ENCODE data around the gene PPP1R15A. TPM values are rescaled to one million over a fixed set of nuclear protein-coding genes. Genes with fewer than 3 reads are reported as not detected.

PPP1R15A gene
- total and polyA plus RNA-seq, 2 donors (not counting 1 experiment from before 2014, with no cell fraction given) = 46.3 to 166 TPM

GRCh38 chr19:48925240-48925843, 53.1 kb downstream of the PPP1R15A start:
- H3K36me3 ChIP-seq (ENCODE audit: control insufficient read depth, insufficient read depth, low read length) = peaks cover 8% of the 10 kb centered on the region
- H3K79me2 ChIP-seq (ENCODE audit: control insufficient read depth, insufficient read depth, low read length) = no peaks in the 10 kb centered on the region
- no peak overlapping the region for H3K4me3 ChIP-seq (replicated peaks in 1 of 4; ENCODE audit: control extremely low read depth in 1 of 4, insufficient read depth in 1 of 4, low read depth in 3 of 4, low read length in 4 of 4)
- H3K9me3 ChIP-seq (ENCODE audit: control insufficient read depth, insufficient read depth, low read depth, low read length) = no peaks in the 10 kb centered on the region
- peak overlapping the region; percentile 43 for H3K27ac ChIP-seq (ENCODE audit: insufficient read depth, low read length)
- DNase-seq (ENCODE audit: low read depth in 2 of 2) = peak; percentile 23 to 93
- H3K4me2 ChIP-seq (ENCODE audit: extremely low read depth, insufficient read depth, low read length) = no peak overlapping the region
- H3K27me3 ChIP-seq (ENCODE audit: control insufficient read depth, insufficient read depth, low read length) = no peaks in the 10 kb centered on the region
- H3K4me1 ChIP-seq (ENCODE audit: control insufficient read depth, extremely low read depth, insufficient read depth, low read length) = peaks cover 7% of the 10 kb centered on the region
- no peaks in the 10 kb centered on the region for H4K20me1 ChIP-seq (ENCODE audit: control insufficient read depth, extremely low read depth, insufficient read depth, low read length)
- no peak overlapping the region for H2AFZ ChIP-seq (ENCODE audit: low read length)
- TF ChIP-seq EZH2 (IDR thresholded peaks at IDR 0.05; ENCODE audit: low read length, missing control alignments) (no peak), CTCF (conservative IDR thresholded peaks at IDR 0.05 in 1 of 2, IDR thresholded peaks at IDR 0.05 in 1 of 2; ENCODE audit: low read depth in 1 of 2, low read length in 2 of 2) (no peak)
- H3K9ac ChIP-seq (ENCODE audit: insufficient read depth, low read length) = no peak overlapping the region

Other genes with a start within 250 kb of the PPP1R15A start
Only the 30 nearest of the 32 such genes appear.
- gene DBP, start 235.0 kb upstream of the PPP1R15A start, total RNA-seq = 17.2 and 23.6 TPM in 2 replicates
- gene DBP, start 235.0 kb upstream of the PPP1R15A start, polyA plus RNA-seq = 3.2 and 4.8 TPM in 2 replicates
- 2.3 and 4.1 TPM in 2 replicates for gene CA11, start 226.2 kb upstream of the PPP1R15A start, total RNA-seq
- gene CA11, start 226.2 kb upstream of the PPP1R15A start, polyA plus RNA-seq = 1.5 and 1.7 TPM in 2 replicates
- gene NTN5, start 199.4 kb upstream of the PPP1R15A start, total RNA-seq = under 0.01 and 0.51 TPM in 2 replicates
- gene NTN5, start 199.4 kb upstream of the PPP1R15A start, polyA plus RNA-seq = 0.03 and 0.10 TPM in 2 replicates
- under 0.01 TPM in 1 of 2 replicates, not detected in the other for gene FUT2, start 176.4 kb upstream of the PPP1R15A start, total RNA-seq
- not detected in 2 replicates for gene FUT2, start 176.4 kb upstream of the PPP1R15A start, polyA plus RNA-seq
- gene MAMSTR, start 152.7 kb upstream of the PPP1R15A start, total RNA-seq = 0.51 and 0.99 TPM in 2 replicates
- 0.84 and 1.8 TPM in 2 replicates for gene MAMSTR, start 152.7 kb upstream of the PPP1R15A start, polyA plus RNA-seq
- gene RASIP1, start 131.8 kb upstream of the PPP1R15A start, total RNA-seq = 0.99 and 1.5 TPM in 2 replicates
- 1.2 and 1.6 TPM in 2 replicates for gene RASIP1, start 131.8 kb upstream of the PPP1R15A start, polyA plus RNA-seq
- not detected in 2 replicates for gene IZUMO1, start 125.5 kb upstream of the PPP1R15A start, total RNA-seq
- not detected in 2 replicates for gene IZUMO1, start 125.5 kb upstream of the PPP1R15A start, polyA plus RNA-seq
- gene FUT1, start 119.8 kb upstream of the PPP1R15A start, total RNA-seq = under 0.01 and 0.17 TPM in 2 replicates
- gene FUT1, start 119.8 kb upstream of the PPP1R15A start, polyA plus RNA-seq = 0.02 and 0.06 TPM in 2 replicates
- not detected in 2 replicates for gene FGF21, start 116.9 kb upstream of the PPP1R15A start, total RNA-seq
- gene FGF21, start 116.9 kb upstream of the PPP1R15A start, polyA plus RNA-seq = not detected in 2 replicates
- gene BCAT2, start 61.4 kb upstream of the PPP1R15A start, total RNA-seq = 22.1 and 33.9 TPM in 2 replicates
- gene BCAT2, start 61.4 kb upstream of the PPP1R15A start, polyA plus RNA-seq = 22.8 and 23.2 TPM in 2 replicates
- 7.7 and 11.1 TPM in 2 replicates for gene HSD17B14, start 35.9 kb upstream of the PPP1R15A start, total RNA-seq
- 2.7 and 4.5 TPM in 2 replicates for gene HSD17B14, start 35.9 kb upstream of the PPP1R15A start, polyA plus RNA-seq
- gene PLEKHA4, start 3.8 kb upstream of the PPP1R15A start, total RNA-seq = 18.7 and 20.0 TPM in 2 replicates
- gene PLEKHA4, start 3.8 kb upstream of the PPP1R15A start, polyA plus RNA-seq = 6.6 and 11.1 TPM in 2 replicates
- 0.51 and 0.83 TPM in 2 replicates for gene TULP2, start 26.3 kb downstream of the PPP1R15A start, total RNA-seq
- gene TULP2, start 26.3 kb downstream of the PPP1R15A start, polyA plus RNA-seq = 0.10 and 0.28 TPM in 2 replicates
- gene NUCB1, start 27.9 kb downstream of the PPP1R15A start, total RNA-seq = 130 and 137 TPM in 2 replicates
- 101 and 129 TPM in 2 replicates for gene NUCB1, start 27.9 kb downstream of the PPP1R15A start, polyA plus RNA-seq
- 0.17 TPM in 1 of 2 replicates, not detected in the other for gene DHDH, start 61.3 kb downstream of the PPP1R15A start, total RNA-seq
- 0.08 TPM in 1 of 2 replicates, not detected in the other for gene DHDH, start 61.3 kb downstream of the PPP1R15A start, polyA plus RNA-seq
- 106 and 194 TPM in 2 replicates for gene BAX, start 82.5 kb downstream of the PPP1R15A start, total RNA-seq
- gene BAX, start 82.5 kb downstream of the PPP1R15A start, polyA plus RNA-seq = 70.1 and 90.3 TPM in 2 replicates
- 6,440 and 8,266 TPM in 2 replicates for gene FTL, start 92.9 kb downstream of the PPP1R15A start, total RNA-seq
- gene FTL, start 92.9 kb downstream of the PPP1R15A start, polyA plus RNA-seq = 1,844 and 2,689 TPM in 2 replicates
- gene GYS1, start 120.9 kb downstream of the PPP1R15A start, total RNA-seq = 18.7 and 31.2 TPM in 2 replicates
- gene GYS1, start 120.9 kb downstream of the PPP1R15A start, polyA plus RNA-seq = 42.8 and 43.0 TPM in 2 replicates
- gene RUVBL2, start 121.5 kb downstream of the PPP1R15A start, total RNA-seq = 128 and 158 TPM in 2 replicates
- 77.6 and 157 TPM in 2 replicates for gene RUVBL2, start 121.5 kb downstream of the PPP1R15A start, polyA plus RNA-seq
- gene LHB, start 144.7 kb downstream of the PPP1R15A start, total RNA-seq = not detected in 2 replicates
- gene LHB, start 144.7 kb downstream of the PPP1R15A start, polyA plus RNA-seq = 0.17 TPM in 1 of 2 replicates, not detected in the other
- not detected in 2 replicates for gene CGB3, start 151.9 kb downstream of the PPP1R15A start, total RNA-seq
- gene CGB3, start 151.9 kb downstream of the PPP1R15A start, polyA plus RNA-seq = not detected in 2 replicates
- gene CGB2, start 159.5 kb downstream of the PPP1R15A start, total RNA-seq = not detected in 2 replicates
- not detected in 2 replicates for gene CGB2, start 159.5 kb downstream of the PPP1R15A start, polyA plus RNA-seq
- not detected in 2 replicates for gene CGB1, start 164.5 kb downstream of the PPP1R15A start, total RNA-seq
- gene CGB1, start 164.5 kb downstream of the PPP1R15A start, polyA plus RNA-seq = not detected in 2 replicates
- not detected in 2 replicates for gene CGB5, start 171.4 kb downstream of the PPP1R15A start, total RNA-seq
- not detected in 2 replicates for gene CGB5, start 171.4 kb downstream of the PPP1R15A start, polyA plus RNA-seq
- gene CGB8, start 176.7 kb downstream of the PPP1R15A start, total RNA-seq = not detected in 2 replicates
- not detected in 2 replicates for gene CGB8, start 176.7 kb downstream of the PPP1R15A start, polyA plus RNA-seq
- under 0.01 TPM in 2 replicates for gene CGB7, start 185.3 kb downstream of the PPP1R15A start, total RNA-seq
- 0.07 and 0.12 TPM in 2 replicates for gene CGB7, start 185.3 kb downstream of the PPP1R15A start, polyA plus RNA-seq
- gene NTF4, start 192.4 kb downstream of the PPP1R15A start, total RNA-seq = not detected in 2 replicates
- gene NTF4, start 192.4 kb downstream of the PPP1R15A start, polyA plus RNA-seq = not detected in 2 replicates
- not detected in 2 replicates for gene KCNA7, start 200.3 kb downstream of the PPP1R15A start, total RNA-seq
- gene KCNA7, start 200.3 kb downstream of the PPP1R15A start, polyA plus RNA-seq = not detected in 2 replicates
- gene SNRNP70, start 213.0 kb downstream of the PPP1R15A start, total RNA-seq = 114 and 142 TPM in 2 replicates
- gene SNRNP70, start 213.0 kb downstream of the PPP1R15A start, polyA plus RNA-seq = 72.2 and 83.0 TPM in 2 replicates
- gene LIN7B, start 241.9 kb downstream of the PPP1R15A start, total RNA-seq = 8.0 and 10.9 TPM in 2 replicates
- gene LIN7B, start 241.9 kb downstream of the PPP1R15A start, polyA plus RNA-seq = 2.6 TPM in 2 replicates

Measured in fibroblast of lung (primary cell).